NK-92 treated with Interleukin-12 subunit alpha and Interleukin-12 subunit beta, amount 100 ng/mL, for 24 hours (cell line): ENCODE data around the gene RNF187.
"Not testable (repeated sequence)": the region's sequence is repeated elsewhere in the genome, so short reads cannot be mapped to it uniquely, and the experiment has no call there.

Source experiments
- DNase-seq: peaks from one replicate; lab custom pipeline; 2025; lab: John Stamatoyannopoulos, UW

Gene RNF187

DNA sequence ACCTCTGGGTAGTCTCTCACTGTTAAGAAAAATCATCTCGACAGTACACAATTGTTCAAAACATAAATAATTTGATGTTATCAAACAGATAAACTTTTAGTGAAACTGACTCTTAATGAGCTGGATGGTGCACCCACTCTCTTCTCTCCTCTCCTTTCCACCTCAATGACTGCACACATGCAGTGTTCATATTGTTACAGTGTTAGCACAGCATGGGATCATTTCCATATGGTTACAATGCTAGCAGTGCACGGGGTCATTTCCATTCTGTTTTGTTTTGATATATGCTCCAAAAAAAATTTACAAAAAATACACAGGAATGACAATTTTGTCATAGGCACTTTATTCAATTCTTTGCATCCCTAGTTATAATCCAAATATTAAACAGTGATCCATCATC, 26.4 kb upstream of the RNF187 start:
- no peak for DNase-seq

DNA sequence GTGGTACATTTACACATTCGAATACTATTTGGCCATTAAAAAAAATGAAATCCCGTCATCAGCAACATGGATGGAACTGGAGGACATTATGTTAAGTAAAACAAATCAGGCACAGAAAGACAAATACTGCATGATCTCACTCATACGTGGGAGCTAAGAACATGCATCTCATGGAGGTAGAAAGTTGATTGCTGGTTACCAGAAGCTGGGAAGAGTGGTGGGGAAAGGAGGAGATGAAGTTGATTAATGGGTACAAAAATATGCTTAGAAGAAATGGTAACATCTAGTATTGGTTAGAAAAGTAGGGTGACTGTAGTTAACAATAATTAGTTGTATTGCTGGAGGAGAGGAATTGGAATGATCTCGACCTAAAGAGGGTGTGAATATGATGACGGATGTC, 24.6 kb upstream of the RNF187 start:
- DNase-seq, result no peak

- DNase-seq, result no peak
These were observed 24.1 kb upstream of the RNF187 start for GRCh38 chr1:228463009-228463558.

DNA sequence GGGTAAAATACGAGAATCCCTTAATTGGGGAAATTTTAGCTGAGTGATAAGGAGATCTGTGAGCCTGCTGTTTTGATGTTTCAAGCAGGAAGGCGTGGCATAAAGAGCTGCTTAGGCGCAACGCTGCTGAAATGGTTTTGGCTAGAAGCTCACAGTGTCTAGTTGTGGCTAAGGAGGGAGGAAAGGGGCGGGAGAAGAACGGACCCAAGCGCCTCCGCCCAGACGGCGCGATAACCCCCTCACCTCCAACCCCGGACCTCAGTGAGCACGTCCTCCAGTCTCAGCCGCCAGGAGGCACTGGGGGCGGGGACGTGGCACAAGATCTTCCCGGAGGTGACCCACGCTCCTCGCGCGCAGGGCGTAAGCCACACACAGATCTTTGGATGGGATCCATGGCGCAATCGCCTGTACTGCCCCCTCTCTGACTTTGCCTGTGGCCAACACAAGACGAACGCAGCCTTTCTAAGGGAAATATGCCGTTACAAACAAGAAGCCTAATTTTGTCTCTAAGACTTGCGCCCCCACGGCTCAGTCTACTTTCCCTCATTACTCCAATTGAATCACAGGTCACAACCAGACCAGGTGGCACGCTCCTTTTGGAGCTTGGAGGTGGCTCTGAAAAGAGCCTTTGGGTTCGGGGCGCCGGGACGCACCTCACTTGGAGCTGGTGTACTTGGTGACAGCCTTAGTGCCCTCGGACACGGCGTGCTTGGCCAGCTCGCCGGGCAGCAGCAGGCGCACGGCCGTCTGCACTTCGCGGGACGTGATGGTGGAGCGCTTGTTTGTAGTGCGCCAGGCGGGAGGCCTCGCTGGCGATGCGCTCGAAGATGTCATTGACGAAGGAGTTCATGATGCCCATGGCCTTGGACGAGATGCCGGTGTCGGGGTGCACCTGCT, 23.4 kb upstream of the RNF187 start:
- peak; percentile 92 for DNase-seq

DNA sequence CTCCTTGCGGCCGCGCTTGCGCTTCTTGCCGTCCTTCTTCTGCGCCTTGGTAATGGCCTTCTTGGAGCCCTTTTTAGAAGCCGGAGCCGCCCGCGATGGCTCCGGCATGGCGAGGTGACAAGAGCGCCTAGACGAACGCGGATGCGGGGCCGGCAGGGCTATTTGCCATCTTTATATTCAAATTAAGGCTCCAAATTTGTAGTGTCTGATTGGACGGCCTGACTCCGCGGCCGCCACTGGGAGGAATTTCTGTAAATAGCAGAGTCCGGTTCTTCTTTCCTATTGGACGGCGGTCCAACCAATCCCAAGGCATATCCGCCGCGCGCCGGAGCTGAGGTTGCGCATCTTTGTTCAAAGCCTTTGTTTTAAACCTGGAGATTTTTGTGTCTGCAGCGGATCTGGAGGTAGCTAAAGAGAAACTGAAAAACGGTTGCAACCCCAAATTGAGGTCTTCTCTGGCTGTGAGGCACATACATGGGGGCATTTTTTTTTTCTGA, 22.6 kb upstream of the RNF187 start:
- peak; percentile 85 for DNase-seq

GRCh38 chr1:228465141-228465540, 22.0 kb upstream of the RNF187 start:
- no peak for DNase-seq

DNA sequence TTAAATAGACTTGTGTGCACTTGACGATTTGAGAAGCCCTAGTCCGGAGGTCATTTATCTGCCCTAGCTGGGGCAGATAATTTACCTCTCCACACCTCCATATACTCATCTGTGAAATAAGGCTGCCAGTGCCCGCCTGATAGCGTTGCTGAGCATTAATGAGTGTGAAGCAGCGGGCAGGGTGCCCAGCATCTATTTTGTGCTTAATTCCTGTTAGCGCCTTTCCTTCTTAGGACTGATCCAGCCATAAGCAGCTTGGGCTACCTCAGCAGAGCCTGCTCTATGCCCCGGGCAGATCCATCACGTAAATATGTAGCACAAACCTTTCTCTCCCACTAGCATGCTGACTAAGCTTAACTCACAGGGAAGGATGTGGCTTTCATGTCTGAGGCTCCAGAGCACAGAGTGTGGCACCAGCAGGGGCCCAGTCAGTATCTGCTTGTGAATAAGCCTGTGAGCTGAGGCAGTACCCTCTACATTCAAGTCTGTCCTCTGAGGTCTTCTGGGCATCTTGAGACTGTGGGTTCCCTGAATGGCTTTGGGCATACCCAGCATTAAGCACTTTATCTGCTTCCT, 21.5 kb upstream of the RNF187 start:
- peak; percentile 33 for DNase-seq

GRCh38 chr1:228468188-228468587, 19.0 kb upstream of the RNF187 start:
- DNase-seq, result not testable (repeated sequence)

- DNase-seq, result no peak
These were observed 17.6 kb upstream of the RNF187 start for GRCh38 chr1:228469413-228470162.

DNA sequence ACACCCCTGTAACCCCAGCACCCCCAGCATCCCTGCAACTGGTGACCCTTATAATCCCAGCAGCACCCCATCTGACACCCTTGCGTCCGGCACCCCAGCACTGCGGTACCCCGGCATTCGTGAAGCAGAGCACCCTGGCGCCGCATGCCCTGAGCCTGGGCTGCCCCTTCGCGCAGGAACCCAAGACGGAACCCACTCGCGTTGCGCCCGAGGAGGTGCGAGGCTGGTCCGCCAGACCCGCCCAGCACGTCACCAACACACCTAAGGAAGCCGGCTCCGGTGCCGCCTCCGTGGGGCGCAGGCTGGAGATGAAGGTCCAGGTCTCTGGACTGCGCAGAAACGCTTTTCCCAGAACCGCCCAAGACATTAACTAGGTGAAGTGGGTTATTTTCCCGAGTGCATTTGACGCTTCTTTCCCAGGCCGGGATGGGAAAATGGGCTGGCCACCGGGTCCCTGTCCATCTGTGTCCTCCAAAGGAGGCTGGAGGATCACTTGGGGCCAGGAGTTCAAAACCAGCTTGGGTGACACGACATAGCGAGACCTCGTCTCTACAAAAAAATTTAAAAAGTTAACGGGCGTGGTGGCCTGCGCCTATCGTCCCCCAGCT, 15.9 kb upstream of the RNF187 start:
- DNase-seq, result no peak

DNA sequence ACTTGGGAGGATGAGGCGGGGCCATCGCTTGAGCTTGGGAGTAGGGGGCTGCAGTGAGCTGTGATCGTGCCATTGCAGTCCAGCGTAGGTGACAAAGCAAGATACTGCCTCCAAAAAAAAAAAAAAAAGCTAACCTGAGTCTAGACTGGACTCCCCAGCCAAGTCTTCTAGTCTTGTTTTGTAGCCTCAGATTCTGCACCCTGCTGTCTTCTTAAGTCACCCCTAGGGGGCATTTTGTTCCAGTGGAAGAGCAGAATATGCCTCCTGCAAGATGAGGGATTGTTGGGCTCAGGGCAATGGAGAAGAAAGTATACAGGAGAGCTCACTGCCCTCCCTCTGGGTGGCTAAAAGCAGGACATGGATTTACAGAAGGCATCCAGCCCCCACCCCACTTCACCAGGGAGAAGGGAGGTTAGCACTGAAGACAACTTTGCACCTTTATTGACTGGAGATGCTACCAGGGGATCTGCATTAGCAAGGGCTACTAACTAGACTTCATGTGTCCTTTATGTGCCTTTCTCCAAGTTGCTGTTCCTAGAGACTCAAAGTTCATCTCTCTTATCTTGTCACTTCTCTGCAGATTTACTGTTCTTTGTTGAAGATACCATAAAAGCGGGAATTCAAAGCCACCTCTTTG, 15.3 kb upstream of the RNF187 start:
- DNase-seq, result no peak

DNA sequence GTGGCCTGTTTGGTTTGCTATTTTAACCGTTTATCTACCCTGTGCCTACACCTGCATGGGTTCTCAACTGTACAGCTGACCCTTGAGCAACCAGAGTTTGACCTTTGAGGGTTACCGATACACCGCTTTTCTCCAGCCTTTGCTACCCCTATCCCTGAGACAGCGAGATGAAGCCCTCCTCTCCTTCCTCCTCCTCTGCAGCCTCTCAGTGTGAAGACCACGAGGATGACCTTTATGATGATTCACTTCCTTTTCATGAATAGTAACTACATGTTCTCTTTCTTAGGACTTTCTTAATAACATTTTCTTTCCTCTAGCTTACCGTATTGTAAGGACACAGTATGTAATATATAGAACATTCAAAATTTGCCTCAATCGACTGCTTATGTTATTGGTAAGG, 14.5 kb upstream of the RNF187 start:
- peak; percentile 32 for DNase-seq

GRCh38 chr1:228474507-228474906, 12.7 kb upstream of the RNF187 start:
- DNase-seq, result no peak

- DNase-seq, result no peak
These were observed 11.4 kb upstream of the RNF187 start for GRCh38 chr1:228475812-228476211.

GRCh38 chr1:228477263-228477662, 9.9 kb upstream of the RNF187 start:
- no peak for DNase-seq

DNA sequence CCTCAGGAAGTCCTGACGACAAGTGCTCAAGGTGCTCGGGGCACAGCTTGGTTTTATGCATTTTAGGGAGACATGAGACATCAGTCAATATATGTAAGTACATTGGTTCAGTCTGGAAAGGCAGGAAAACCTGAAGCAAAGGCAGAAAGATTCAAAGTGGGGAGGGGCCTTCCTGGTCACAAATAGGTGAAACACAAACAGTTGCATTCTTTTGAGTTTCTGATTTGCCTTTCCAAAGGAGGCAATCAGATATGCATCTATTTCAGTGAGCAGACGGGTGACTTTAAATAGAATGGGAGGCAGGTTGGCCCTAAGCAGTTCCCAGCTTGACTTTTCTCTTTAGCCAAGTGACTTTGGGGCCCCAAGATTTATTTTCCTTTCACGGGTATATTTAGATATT, 8.9 kb upstream of the RNF187 start:
- no peak for DNase-seq

- peak; percentile 61 for DNase-seq
These were observed 8.1 kb upstream of the RNF187 start for GRCh38 chr1:228478912-228479711.

DNA sequence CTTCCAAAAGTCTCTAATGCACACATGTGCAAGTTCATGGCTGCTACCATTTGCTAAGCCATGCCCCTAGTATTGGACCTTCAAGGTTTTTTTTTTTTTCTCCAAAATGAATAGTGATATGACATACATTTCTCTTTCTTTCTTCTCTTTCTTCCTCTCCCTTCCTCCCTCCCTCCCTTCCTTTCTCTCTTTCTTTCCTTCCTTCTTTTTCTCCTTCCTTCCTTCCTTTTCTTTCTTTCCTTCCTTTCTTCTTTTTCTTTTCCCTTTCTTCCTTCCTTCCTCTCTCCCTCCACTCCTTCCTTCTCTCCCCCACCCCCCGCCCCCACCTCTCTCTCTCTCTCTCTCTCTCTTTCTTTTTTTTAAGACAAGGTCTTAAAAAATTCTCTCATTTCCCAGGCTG, 3.4 kb upstream of the RNF187 start:
- DNase-seq, result no peak

DNA sequence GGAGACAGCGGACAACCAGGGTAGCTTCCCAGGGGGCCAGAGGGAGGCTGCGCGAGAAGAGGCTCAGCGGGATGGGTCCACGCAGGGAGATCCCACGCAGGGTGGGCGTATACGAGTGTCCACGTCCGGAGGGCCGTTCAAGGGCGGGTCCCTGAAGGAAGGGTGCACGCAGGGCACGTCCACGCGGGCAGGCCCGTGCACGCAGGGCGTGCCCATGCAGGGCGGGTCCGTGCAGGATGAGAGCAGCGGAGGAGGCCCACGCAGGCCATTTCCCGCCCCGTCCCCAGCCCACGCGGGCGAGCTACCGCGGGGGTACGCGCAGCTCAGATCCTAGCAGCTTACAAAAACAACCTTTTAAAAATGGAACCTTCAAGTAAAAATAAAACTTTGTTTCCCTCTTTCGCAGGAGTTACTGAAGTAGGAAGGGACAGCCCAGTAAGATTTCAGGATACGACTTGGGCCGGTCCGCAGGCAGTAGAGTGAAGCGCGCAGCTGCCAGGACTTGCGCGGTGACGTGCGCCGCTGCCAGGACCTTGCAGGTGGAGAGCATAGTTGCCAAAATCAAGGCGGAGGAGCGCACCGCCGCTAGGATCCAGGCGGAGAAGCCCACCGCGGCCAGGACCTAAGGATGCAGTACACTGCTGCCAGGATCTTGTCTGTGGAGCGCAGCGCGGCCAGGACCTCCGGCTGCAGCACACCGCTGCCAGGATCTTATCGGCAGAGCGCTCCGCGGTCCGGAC, 416 bp upstream of the RNF187 start:
- peak; percentile 90 for DNase-seq
